GM19324 (cell line): ENCODE measurements around the gene PDCD7.
"Not testable (repeated sequence)": the region's sequence is repeated elsewhere in the genome, so short reads cannot be mapped to it uniquely, and the experiment has no call there.

Experiments used
- ATAC-seq: cut with Tn5 transposase; IDR thresholded peaks from one replicate; pipeline ENCODE4 v1.9.1; 2021; ENCODE audit warnings: mild to moderate bottlenecking, moderate library complexity; ENCODE audit not compliant: unreplicated experiment, low FRiP score

PDCD7 gene

GRCh38 chr15:65076486-65077290 is 56.9 kb downstream of the PDCD7 start, which contains the start of gene KBTBD13:
Gene KBTBD13 (plus strand): TSS chr15:65076746. CDS start chr15:65076816, 70 bp downstream.
- no peak for ATAC-seq

DNA sequence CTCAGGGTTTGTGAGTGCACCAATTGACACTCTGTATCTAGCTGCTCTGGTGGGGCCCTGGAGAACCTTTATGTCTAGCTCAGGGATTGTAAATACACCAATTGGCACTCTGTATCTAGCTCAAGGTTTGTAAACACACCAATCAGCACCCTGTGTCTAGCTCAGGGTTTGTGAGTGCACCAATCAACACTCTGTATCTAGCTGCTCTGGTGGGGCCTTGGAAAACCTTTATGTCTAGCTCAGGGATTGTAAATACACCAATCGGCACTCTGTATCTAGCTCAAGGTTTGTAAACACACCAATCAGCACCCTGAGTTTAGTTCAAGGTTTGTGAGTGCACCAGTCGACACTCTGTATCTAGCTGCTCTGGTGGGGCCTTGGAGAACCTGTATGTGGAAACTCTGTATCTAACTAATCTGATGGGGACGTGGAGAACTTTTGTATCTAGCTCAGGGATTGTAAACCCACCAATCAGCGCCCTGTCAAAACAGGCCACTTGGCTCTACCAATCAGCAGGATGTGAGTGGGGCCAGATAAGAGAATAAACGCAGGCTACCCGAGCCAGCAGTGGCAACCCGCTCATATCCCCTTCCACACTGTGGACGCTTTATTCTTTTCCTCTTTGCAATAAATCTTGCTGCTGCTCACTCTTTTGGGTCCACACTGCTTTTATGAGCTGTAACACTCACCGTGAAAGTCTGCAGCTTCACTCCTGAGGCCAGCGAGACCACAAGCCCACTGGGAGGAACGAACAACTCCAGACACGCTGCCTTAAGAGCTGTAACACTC is 57.8 kb downstream of the PDCD7 start:
- not testable (repeated sequence) for ATAC-seq

GRCh38 chr15:65074946-65075345 is 58.7 kb downstream of the PDCD7 start:
- ATAC-seq, result not testable (repeated sequence)

DNA sequence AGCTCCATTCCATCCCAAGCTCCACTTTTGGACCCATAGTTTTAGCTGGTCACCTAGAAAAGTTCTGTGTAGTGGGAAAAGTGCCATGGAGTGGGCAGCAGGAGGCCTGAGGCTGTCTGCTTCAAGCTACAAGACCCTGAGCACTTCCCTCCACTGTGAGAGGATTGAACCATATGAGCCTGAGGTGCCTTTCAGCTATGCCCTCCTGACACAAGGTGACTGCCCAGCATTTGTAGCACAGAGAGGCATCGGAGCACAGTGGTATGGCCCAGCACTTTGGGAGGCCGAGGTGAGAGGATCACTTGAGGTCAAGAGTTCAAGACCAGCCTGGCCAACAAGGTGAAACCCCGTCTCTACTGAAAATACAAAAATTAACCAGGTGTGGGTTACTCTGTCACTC is 61.0 kb downstream of the PDCD7 start:
- no peak for ATAC-seq

DNA sequence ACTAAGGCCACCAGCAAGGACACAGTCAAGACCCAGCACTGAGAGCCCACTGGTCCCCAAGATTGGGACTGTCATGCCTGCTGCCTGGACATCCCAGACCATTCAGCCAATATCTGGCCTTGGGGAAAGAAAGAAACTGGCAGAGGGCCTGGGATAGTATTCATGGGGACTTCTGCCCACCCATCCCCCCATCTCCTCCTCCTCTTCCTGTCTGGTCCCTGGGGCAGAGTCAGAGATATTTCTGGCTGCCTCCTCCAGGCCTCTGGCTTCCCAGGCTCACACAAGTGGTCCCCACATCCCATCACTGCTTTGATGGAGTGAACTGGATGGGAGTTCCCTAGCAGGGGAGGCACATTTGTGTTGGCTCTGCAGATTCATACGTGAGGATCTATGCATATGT is 61.6 kb downstream of the PDCD7 start:
- ATAC-seq, result no peak

DNA sequence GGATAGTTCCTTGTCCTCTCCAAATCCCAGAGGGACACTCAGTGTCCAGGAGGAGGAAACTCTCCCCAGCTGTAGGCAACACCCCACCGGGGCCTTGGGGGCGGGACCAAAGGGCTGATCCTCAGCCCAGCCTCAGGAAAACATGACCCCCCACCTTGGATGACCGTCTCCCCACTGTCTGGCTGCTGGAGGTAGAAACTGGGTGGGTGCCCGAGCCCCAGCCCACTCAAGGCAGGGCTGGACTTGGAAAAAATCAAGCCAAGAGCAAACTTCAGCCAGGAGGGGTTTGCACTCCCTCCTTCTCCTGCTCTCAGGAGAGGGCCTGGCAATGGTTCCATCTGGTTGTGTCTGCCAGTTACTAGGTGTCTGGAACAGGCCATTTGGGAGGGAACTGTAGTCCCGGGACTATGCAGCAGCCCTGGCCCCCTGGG is 62.2 kb downstream of the PDCD7 start:
- no peak for ATAC-seq

DNA sequence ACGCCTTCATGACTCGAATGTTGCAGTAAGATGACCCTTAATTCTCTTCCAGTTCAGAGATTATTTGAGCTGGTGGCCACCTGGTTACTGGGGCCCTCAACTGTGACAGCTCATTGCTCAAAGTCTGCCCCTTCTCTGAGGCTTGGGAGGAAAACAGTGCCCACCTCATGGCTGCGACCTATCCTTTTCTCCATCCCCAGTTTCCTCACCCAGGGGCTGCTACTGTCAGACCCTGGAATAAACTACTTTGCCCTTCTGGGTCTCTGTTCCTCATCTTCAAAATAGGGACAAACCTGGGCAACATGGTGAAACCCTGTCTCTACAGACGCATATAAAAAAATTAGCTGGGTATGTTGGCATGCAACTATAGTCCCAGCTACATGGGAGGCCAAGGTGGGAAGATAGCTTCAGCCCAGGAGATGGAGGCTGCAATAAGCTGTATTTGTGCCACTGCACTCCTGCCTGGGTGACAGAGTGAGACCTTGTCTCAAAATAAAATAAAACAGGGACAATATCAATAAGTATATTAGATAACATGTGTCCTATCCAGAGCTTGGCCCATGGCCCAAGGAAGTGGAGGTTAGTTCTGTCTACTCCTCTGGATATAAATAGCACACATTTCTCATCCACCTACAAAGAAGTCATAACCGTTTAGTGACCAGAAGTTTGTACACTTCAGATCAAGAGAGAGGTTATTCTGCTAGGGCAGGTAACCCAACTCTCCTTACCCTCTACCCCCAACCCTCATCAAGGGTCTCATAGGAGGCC is 63.6 kb downstream of the PDCD7 start:
- ATAC-seq, result no peak

DNA sequence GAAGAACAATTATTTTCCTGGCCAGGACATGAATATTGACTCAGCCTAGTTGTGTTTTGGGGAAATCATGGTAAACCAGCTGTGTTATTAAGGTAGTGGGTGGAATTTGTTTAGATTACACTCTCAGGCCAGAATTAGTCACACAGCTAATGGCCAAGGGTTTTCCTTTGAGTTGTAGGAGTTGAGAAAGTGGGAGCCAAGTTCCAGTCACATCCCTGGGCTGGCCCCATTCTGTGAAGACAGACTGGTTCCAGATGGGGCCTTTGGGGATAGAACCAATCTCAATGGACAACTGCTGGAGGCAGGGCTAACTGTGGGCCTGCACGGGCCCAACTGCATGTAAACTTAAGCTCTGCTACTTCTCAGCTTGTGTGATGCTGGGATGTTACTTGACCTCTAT is 64.4 kb downstream of the PDCD7 start:
- no peak for ATAC-seq

GRCh38 chr15:65068403-65068788 is 65.2 kb downstream of the PDCD7 start:
- no peak for ATAC-seq

DNA sequence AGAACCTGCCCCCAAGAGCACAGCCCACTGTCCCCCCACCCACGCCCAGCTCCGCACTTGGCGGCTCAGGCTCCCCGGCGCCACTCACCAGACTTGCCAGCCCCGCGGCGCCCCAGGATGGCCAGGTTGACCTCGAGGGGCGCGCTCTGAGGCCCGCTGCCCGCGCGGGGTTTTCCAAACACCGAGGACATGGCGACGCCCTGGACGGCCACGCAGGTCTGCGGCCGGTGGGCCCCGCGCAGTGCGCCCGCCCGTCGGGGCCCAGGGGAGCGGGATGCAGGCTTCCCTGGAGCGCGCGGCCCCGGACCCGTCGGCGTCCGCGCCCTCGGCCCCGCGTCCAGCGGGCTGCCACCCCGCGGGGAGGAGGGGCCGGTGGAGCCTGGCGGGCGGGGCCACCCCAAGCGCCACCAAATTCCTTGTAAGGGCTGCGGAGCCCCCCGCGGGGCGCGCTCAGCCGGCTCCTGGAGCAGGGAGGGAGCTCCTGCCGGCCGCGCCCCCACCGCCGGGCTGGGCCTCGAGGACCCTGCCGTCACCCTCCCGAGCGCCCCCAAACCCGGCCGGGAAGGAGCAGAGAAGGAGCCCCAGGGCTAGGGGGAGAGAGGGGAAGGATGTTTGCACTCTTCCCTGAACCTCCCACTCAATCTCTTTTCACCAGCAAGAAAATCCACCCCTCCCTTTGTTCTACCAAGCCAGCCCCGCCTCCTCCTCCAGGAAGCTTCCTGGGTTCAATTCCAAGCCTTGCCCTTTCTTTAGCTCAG is 65.8 kb downstream of the PDCD7 start, which contains the start of gene RASL12:
TSS of gene RASL12 (minus strand) at position 347 of the 758 bp plus-strand sequence. CDS start at position 191, 156 bp downstream.
- no peak for ATAC-seq
